Measurements from ENCODE around the gene GAREM2. TPM values are rescaled to one million over a fixed set of nuclear protein-coding genes. Genes with fewer than 3 reads are reported as not detected.

The GAREM2 gene
- polyA plus RNA-seq, 2 of the 4 experiments (the other 2 are of a cell fraction) = 5.1 to 5.9 TPM

DNA sequence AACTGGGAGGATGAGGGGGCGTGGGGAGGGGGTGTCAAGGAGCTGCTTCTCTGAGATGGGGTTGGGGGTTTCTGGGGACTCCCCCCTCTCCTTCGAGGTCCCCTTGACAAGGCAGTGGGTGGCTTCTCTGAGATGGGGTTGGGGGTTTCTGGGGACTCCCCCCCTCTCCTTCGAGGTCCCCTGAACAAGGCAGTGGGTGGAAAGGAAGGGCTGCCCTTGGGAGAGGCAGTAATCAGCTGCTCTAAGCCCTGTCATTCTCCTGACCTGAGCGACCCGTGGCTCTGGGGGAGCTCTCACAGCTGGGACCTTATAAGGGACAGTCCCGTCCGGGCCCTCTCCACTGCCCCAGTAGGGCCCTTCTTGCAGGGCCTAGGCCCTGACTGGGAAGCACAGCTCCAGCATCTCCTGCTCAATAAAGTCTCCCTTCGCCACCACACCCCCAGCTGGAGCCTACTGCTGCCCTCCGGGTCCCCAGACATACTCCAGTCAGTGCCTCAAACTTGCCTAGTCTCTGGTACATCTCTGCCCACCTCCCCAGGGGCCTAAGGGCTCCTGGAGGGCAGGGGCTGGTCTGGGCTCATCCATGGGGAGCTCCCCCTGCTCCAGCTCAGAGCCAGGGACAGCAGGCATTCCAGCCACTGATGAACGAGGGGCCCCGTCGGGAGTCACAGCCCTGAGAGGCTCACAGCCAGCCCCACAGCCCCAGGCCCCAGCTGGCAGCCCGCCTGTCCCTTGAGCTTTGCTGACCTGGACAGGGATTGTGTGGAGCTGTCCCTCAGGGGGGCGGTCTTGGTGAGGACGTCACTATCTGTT lies 2.8 kb downstream of the GAREM2 start (continued):
- TF ChIP-seq, protein P1, sequence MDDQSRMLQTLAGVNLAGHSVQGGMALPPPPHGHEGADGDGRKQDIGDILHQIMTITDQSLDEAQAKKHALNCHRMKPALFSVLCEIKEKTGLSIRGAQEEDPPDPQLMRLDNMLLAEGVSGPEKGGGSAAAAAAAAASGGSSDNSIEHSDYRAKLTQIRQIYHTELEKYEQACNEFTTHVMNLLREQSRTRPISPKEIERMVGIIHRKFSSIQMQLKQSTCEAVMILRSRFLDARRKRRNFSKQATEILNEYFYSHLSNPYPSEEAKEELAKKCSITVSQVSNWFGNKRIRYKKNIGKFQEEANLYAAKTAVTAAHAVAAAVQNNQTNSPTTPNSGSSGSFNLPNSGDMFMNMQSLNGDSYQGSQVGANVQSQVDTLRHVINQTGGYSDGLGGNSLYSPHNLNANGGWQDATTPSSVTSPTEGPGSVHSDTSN (IDR thresholded peaks at IDR 0.05) = no peak
- no peak for TF ChIP-seq FOSB (CRISPR knock-in tag; IDR thresholded peaks at IDR 0.05)
- TF ChIP-seq, protein P2, sequence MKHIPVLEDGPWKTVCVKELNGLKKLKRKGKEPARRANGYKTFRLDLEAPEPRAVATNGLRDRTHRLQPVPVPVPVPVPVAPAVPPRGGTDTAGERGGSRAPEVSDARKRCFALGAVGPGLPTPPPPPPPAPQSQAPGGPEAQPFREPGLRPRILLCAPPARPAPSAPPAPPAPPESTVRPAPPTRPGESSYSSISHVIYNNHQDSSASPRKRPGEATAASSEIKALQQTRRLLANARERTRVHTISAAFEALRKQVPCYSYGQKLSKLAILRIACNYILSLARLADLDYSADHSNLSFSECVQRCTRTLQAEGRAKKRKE (CRISPR knock-in tag; IDR thresholded peaks at IDR 0.05; ENCODE audit: low read depth) = no peak
- TF ChIP-seq HOXA7 (CRISPR knock-in tag; IDR thresholded peaks at IDR 0.05) = no peak
- TF ChIP-seq CBX2 (IDR thresholded peaks at IDR 0.05; ENCODE audit: borderline replicate concordance, low read depth) = no peak
- TF ChIP-seq, protein P3, sequence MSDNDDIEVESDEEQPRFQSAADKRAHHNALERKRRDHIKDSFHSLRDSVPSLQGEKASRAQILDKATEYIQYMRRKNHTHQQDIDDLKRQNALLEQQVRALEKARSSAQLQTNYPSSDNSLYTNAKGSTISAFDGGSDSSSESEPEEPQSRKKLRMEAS (IDR thresholded peaks at IDR 0.05) = no peak
- TF ChIP-seq, protein P4, sequence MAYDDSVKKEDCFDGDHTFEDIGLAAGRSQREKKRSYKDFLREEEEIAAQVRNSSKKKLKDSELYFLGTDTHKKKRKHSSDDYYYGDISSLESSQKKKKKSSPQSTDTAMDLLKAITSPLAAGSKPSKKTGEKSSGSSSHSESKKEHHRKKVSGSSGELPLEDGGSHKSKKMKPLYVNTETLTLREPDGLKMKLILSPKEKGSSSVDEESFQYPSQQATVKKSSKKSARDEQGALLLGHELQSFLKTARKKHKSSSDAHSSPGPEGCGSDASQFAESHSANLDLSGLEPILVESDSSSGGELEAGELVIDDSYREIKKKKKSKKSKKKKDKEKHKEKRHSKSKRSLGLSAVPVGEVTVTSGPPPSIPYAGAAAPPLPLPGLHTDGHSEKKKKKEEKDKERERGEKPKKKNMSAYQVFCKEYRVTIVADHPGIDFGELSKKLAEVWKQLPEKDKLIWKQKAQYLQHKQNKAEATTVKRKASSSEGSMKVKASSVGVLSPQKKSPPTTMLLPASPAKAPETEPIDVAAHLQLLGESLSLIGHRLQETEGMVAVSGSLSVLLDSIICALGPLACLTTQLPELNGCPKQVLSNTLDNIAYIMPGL (CRISPR knock-in tag; IDR thresholded peaks at IDR 0.05; ENCODE audit: borderline replicate concordance) = no peak
- TF ChIP-seq CHD4 (IDR thresholded peaks at IDR 0.05; ENCODE audit: borderline replicate concordance) = no peak
- no peak for TF ChIP-seq ZSCAN20 (CRISPR knock-in tag; IDR thresholded peaks at IDR 0.05)
- TF ChIP-seq MAZ (IDR thresholded peaks at IDR 0.05; ENCODE audit: borderline replicate concordance, low read depth, low read length) = no peak
- TF ChIP-seq RAD21 (conservative IDR thresholded peaks at IDR 0.05 in 1 of 2, IDR thresholded peaks at IDR 0.05 in 1 of 2) = no peak

DNA sequence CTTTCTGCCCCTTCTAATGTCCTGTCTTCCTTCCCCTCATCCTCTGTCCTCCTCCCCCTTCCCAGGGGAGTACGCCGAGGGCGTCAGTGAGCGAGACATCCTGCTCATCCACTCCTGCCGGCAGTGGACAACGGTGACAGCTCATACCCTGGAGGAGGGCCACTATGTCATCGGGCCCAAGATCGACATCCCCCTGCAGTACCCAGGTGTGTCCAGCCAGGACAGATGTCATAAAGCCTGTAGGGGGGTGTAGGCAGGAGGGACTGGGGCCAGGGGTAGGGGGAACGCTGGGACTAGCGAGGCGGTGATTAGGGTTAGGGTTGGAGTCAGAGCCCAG lies 3.4 kb downstream of the GAREM2 start:
- CTCF ChIA-PET = interaction anchor here (0.9 to 6.2 kb wide), 4 partner anchors 9 to 115 kb away, joined by 4 to 77 read pairs (median 4); no protein-coding TSS in a partner anchor
- DNase-seq (ENCODE audit: low read depth in 1 of 2, low spot score in 1 of 2) = no peak
- no peak overlapping the region for H3K4me3 ChIP-seq
- no peak for FAIRE-seq
- H3K4me1 ChIP-seq = peaks cover 14% of the 10 kb centered on the region; the same call in 1 of the 3 replicates
- POLR2A ChIA-PET = interaction anchor here (1.8 kb wide), 1 partner anchor 9 kb away, joined by 9 read pairs; no protein-coding TSS in a partner anchor
- H3K4me2 ChIP-seq = no peak overlapping the region
- H3K27ac ChIP-seq = no peak overlapping the region
- no peaks in the 10 kb centered on the region for H3K9me3 ChIP-seq
- no peak for TF ChIP-seq CEBPB (IDR thresholded peaks at IDR 0.05)
- no peak for TF ChIP-seq SMC3 (IDR thresholded peaks at IDR 0.05)
- no peak for TF ChIP-seq JUNB (IDR thresholded peaks at IDR 0.05)
- TF ChIP-seq RAD21 (conservative IDR thresholded peaks at IDR 0.05 in 1 of 2, IDR thresholded peaks at IDR 0.05 in 1 of 2) = no peak
- TF ChIP-seq MAFK (IDR thresholded peaks at IDR 0.05; ENCODE audit: partially characterized antibody) = no peak
- TF ChIP-seq ZSCAN20 (CRISPR knock-in tag; IDR thresholded peaks at IDR 0.05) = no peak
- TF ChIP-seq ESRRA (IDR thresholded peaks at IDR 0.05; ENCODE audit: borderline replicate concordance, low read length) = no peak
- no peak for TF ChIP-seq EP300 (IDR thresholded peaks at IDR 0.05)
- TF ChIP-seq, protein P4 (CRISPR knock-in tag; IDR thresholded peaks at IDR 0.05; ENCODE audit: borderline replicate concordance) = no peak
- WGBS (ENCODE audit: missing lambda C conversion rate) = 79% methylated on average over 11 of the region's 11 CpGs
- no peak for ATAC-seq

All from A549 (cell line).